ENCODE measurements around the gene AHNAK. TPM values are rescaled to one million over a fixed set of nuclear protein-coding genes. Genes with fewer than 3 reads are reported as not detected.

AHNAK gene
- total RNA-seq, 2 donors from 2014 or later, result 155 to 336 TPM

GRCh38 chr11:62539238-62539925 lies 7.2 kb downstream of the AHNAK start:
- Mint-ChIP-seq H3K27ac (peak overlapping the region; percentile 58), H3K4me1 (peaks cover 38% of the 10 kb centered on the region)

DNA sequence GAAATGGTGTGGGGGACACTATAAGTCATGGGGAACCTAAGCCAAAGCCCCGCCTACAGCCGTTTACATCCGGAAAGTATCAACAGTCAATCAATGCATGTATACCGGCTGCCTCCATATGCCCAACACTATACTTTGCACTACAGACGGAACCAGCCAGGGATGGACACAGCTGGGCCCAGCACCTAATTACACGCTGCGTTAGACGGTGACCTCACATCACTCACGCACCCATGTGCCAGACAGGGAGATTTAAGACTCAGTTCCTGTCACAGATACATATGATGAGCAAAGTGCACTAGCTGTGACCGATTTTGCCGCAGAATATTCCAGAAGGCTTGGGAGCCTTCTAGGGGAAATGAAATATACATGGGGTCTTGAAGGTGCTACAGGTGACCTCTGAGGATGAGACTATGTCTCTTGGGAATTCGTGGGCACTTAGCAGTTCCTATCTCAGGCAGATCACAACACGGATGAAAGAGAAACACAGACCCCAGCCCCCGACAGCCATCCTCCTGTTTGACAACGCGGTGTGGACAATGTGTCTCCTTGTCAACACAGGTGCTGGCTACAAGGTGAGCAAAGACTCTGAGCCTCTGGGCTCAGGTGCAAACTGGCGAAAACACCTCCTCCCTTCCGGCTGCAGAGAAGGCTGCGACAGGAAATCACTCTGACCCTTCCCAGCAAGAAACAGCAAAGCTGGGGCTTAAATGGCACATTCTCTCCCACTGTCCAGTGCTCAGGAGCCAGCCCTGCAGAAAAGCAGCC lies 8.0 kb downstream of the AHNAK start:
- ATAC-seq (replicated peaks), result no peak
- H3K4me1 Mint-ChIP-seq, result peaks cover 38% of the 10 kb centered on the region

More at GRCh38 chr11:62539238-62539925, 7.2 kb downstream of the AHNAK start:
- ATAC-seq (replicated peaks), result peak; percentile 36
- Mint-ChIP-seq H3K27me3 (no peaks in the 10 kb centered on the region), H3K36me3 (ENCODE audit: low read depth) (peaks cover 69% of the 10 kb centered on the region), H3K4me3 (peak overlapping the region; percentile 94), H3K9me3 (no peaks in the 10 kb centered on the region)

DNA sequence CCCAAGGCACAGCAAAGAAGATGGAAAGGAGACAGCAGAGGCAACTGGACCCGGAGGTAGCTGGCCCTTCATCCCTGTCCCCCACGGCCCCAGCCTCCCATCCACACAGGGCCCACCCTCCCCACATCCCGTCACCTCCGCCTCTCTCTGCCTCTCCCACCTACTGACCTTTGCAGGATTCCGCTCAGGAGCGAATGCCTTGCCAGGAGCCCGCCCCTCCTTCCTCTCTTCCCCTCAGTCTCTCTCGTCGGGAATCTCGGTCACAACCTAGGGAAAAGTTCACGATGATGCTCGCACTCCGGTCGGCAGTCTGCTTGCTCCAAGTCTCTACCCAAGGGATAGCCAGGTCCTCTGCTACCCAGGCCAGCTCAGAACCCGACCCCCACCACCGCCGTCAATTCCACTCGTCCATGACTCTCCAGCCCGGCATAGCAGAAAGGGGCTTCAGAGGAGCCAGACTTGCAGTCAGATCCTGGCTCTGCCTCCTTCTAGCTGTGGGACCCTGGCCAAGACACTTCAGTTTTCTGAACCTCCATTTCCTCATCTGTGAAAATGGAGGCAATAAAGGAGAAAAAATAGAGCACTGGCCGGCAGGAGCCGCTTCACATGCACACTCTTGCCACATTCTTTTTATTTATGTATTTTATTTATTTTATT lies 10.2 kb downstream of the AHNAK start:
- no peak for ATAC-seq (replicated peaks)
- Mint-ChIP-seq H3K4me3 (no peak overlapping the region), H3K9me3 (no peaks in the 10 kb centered on the region), H3K27ac (peak overlapping the region; percentile 55), H3K36me3 (ENCODE audit: low read depth) (peaks cover 77% of the 10 kb centered on the region), H3K4me1 (peaks cover 18% of the 10 kb centered on the region), H3K27me3 (no peaks in the 10 kb centered on the region)

More for the DNA sequence above, 8.0 kb downstream of the AHNAK start:
- Mint-ChIP-seq H3K27me3 (no peaks in the 10 kb centered on the region), H3K4me3 (peak overlapping the region; percentile 94), H3K36me3 (ENCODE audit: low read depth) (peaks cover 69% of the 10 kb centered on the region), H3K27ac (peak overlapping the region; percentile 58), H3K9me3 (no peaks in the 10 kb centered on the region)

- Mint-ChIP-seq H3K27me3 (no peaks in the 10 kb centered on the region), H3K4me1 (peaks cover 11% of the 10 kb centered on the region), H3K4me3 (no peak overlapping the region), H3K27ac (no peak overlapping the region), H3K9me3 (no peaks in the 10 kb centered on the region), H3K36me3 (ENCODE audit: low read depth) (peaks cover 77% of the 10 kb centered on the region)
- ATAC-seq (replicated peaks), result no peak
These were observed 10.8 kb downstream of the AHNAK start for GRCh38 chr11:62535802-62536201.

- H3K4me3 Mint-ChIP-seq, result no peak overlapping the region
- H3K36me3 Mint-ChIP-seq (ENCODE audit: low read depth), result peaks cover 85% of the 10 kb centered on the region
- H3K27ac Mint-ChIP-seq, result no peak overlapping the region
- H3K27me3 Mint-ChIP-seq, result no peaks in the 10 kb centered on the region
- peaks cover 10% of the 10 kb centered on the region for H3K4me1 Mint-ChIP-seq
- ATAC-seq (replicated peaks), result no peak
- H3K9me3 Mint-ChIP-seq, result no peaks in the 10 kb centered on the region
These were observed 11.6 kb downstream of the AHNAK start for GRCh38 chr11:62534779-62535545.

DNA sequence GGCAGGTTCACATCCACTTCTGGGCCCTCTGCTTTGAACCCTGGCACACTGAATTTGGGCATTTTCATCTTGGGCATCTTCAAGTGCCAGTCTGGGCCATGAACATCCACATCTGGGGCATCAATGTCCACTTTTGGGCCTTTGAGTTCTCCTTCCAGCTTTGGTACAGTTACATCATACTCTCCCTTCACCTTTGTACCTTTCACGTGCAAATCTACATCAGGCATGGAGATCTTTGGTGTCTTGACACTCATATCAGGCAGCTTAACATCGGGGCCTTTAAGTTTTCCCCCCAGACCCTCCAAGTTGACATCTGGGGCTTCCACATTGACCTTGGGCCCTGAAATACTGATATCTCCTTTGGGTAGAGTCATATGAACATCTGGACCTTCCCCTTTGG lies 14.5 kb downstream of the AHNAK start:
- Mint-ChIP-seq H3K27me3 (no peaks in the 10 kb centered on the region), H3K4me1 (peaks cover 17% of the 10 kb centered on the region), H3K9me3 (no peaks in the 10 kb centered on the region), H3K27ac (peak overlapping the region; percentile 84), H3K4me3 (no peak overlapping the region), H3K36me3 (ENCODE audit: low read depth) (peaks cover 100% of the 10 kb centered on the region)
- ATAC-seq (replicated peaks), result no peak

GRCh38 chr11:62516736-62517371 lies 29.8 kb downstream of the AHNAK start:
- ATAC-seq (replicated peaks), result no peak
- Mint-ChIP-seq H3K9me3 (no peaks in the 10 kb centered on the region), H3K36me3 (ENCODE audit: low read depth) (peaks cover 76% of the 10 kb centered on the region), H3K27ac (peak overlapping the region; percentile 36), H3K4me1 (peaks cover 5% of the 10 kb centered on the region), H3K27me3 (no peaks in the 10 kb centered on the region), H3K4me3 (no peak overlapping the region)

DNA sequence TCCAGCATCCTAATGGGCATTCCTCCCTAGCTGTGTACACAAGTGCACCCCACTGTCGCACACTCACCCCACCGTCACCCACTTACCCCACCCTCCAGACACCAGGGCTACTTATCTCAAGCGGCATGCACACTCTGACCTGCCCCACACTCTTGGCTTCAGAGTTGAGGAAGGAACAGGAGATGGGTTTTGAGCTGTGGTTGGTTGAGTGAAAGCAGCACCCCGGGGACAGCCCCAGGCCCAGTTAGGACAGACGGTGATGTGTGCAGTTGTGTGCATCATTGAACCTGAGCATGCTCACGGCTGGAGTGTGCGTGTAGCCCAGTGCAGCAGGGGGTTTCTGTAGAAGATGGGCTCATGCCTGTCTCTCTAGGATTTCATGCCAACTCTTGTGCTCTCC lies 32.5 kb downstream of the AHNAK start:
- no peak overlapping the region for H3K4me3 Mint-ChIP-seq
- ATAC-seq (replicated peaks), result peak; percentile 81
- H3K36me3 Mint-ChIP-seq (ENCODE audit: low read depth), result peaks cover 49% of the 10 kb centered on the region
- H3K27me3 Mint-ChIP-seq, result no peaks in the 10 kb centered on the region
- no peak overlapping the region for H3K27ac Mint-ChIP-seq
- no peaks in the 10 kb centered on the region for H3K9me3 Mint-ChIP-seq
- peaks cover 5% of the 10 kb centered on the region for H3K4me1 Mint-ChIP-seq

DNA sequence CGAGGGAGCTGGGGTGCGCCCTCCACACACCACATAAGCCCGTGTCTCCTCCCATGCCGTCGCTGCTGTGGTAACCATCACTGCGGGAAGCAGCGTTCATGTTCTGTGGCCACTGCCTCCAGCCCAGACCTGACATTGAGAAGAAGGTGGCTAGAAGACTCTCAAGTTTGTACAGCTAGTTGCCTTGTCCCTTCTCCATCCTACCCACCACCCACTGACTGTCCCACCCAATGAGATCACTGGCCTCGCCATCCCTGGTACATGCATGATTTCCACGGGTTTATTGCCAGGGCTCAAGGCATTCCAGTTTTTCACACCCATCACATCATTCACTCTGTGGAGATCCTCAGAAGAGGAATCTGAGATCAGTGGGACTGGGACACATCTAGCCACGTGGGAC lies 33.0 kb downstream of the AHNAK start:
- peaks cover 44% of the 10 kb centered on the region for H3K36me3 Mint-ChIP-seq (ENCODE audit: low read depth)
- H3K27ac Mint-ChIP-seq, result no peak overlapping the region

DNA sequence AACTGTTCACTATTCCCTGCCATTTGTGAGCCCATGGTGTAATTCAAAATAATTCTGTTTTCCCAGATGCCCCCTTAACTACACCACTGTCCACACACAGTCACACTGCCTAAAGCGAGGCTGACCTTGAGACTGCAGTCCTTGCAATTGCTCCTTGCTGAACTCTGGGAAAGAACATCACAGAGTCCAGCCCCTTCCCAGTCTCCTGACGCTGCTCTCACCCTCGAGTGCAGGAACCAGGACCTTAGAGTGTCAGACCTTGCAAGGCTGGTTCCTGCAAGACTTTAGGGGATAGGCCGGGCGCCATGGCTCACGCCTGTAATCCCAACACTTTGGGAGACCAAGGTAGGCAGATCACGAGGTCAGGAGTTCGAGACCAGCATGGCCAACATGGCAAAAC lies 33.6 kb downstream of the AHNAK start:
- Mint-ChIP-seq H3K4me1 (no peaks in the 10 kb centered on the region), H3K27ac (no peak overlapping the region), H3K36me3 (ENCODE audit: low read depth) (peaks cover 37% of the 10 kb centered on the region), H3K4me3 (no peak overlapping the region), H3K9me3 (no peaks in the 10 kb centered on the region), H3K27me3 (no peaks in the 10 kb centered on the region)
- no peak for ATAC-seq (replicated peaks)

More for the DNA sequence above, 33.0 kb downstream of the AHNAK start:
- Mint-ChIP-seq H3K4me3 (no peak overlapping the region), H3K27me3 (no peaks in the 10 kb centered on the region), H3K4me1 (peaks cover 5% of the 10 kb centered on the region), H3K9me3 (no peaks in the 10 kb centered on the region)
- no peak for ATAC-seq (replicated peaks)

GRCh38 chr11:62508336-62509058 lies 38.1 kb downstream of the AHNAK start:
- Mint-ChIP-seq H3K27me3 (no peaks in the 10 kb centered on the region), H3K27ac (no peak overlapping the region), H3K9me3 (no peaks in the 10 kb centered on the region), H3K4me1 (no peaks in the 10 kb centered on the region), H3K4me3 (no peak overlapping the region), H3K36me3 (ENCODE audit: low read depth) (no peaks in the 10 kb centered on the region)
- no peak for ATAC-seq (replicated peaks)

DNA sequence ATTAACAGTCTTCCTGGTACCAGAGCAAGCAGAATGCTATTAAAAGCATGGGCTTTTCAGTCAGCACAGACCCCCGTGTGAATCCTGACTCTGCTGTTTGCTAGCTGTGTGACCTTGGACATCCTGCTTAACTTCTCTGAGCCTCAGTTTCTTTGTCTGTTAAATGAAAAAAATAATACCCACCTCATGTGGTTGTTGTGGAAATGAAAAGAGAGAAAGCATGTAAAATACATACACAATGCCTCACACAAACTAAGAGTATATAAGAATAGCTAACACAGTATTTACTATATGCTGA lies 39.5 kb downstream of the AHNAK start:
- Mint-ChIP-seq H3K27me3 (no peaks in the 10 kb centered on the region), H3K9me3 (no peaks in the 10 kb centered on the region), H3K4me1 (no peaks in the 10 kb centered on the region), H3K36me3 (ENCODE audit: low read depth) (no peaks in the 10 kb centered on the region), H3K27ac (no peak overlapping the region), H3K4me3 (no peak overlapping the region)
- ATAC-seq (replicated peaks), result no peak

- H3K4me3 Mint-ChIP-seq, result no peak overlapping the region
- H3K9me3 Mint-ChIP-seq, result no peaks in the 10 kb centered on the region
- H3K27me3 Mint-ChIP-seq, result no peaks in the 10 kb centered on the region
- no peaks in the 10 kb centered on the region for H3K36me3 Mint-ChIP-seq (ENCODE audit: low read depth)
- no peak overlapping the region for H3K27ac Mint-ChIP-seq
- H3K4me1 Mint-ChIP-seq, result no peaks in the 10 kb centered on the region
- no peak for ATAC-seq (replicated peaks)
These were observed 40.0 kb downstream of the AHNAK start for GRCh38 chr11:62506413-62507124.
